PC-3 (cell line): ENCODE measurements around the gene PLEKHS1. TPM values are rescaled to one million over a fixed set of nuclear protein-coding genes. Genes with fewer than 3 reads are reported as not detected.

ENCODE experiments used
- ATAC-seq: fragments of 200-7000 bp; cut with Tn5 transposase; 2 replicates; pipeline ENCODE4 v1.9.1; 2020; ENCODE audit warnings: mild to moderate bottlenecking, moderate library complexity
- BruUV-seq: library from RNA; stranded (reverse); fragments of 400-500 nt; replicated peaks from 2 replicates; lab custom pipeline; 2021; lab: Mats Ljungman, UMichigan
- CTCF ChIA-PET: fragments of 300-600 bp; sonication (Branson Sonifier 250); formaldehyde crosslinking; loops from one replicate; lab custom pipeline; 2022; ENCODE audit warnings: antibody characterized with exemption; lab: Charles Lee
- POLR2A ChIA-PET: fragments of 300-600 bp; sonication (Branson Sonifier 250); formaldehyde crosslinking; loops from one replicate; lab custom pipeline; 2022; ENCODE audit warnings: antibody characterized with exemption; ENCODE audit not compliant: unreplicated experiment; lab: Charles Lee
- DNase-seq: peaks from one replicate; pipeline ENCODE4 v3.0.0-alpha.2; 2015
- H2AFZ ChIP-seq: fragments of 300-600 bp; sonication (generic); 2 replicates; pipeline ENCODE4 v1.6.0; 2016; ENCODE audit warnings: antibody characterized with exemption, low read length
- H3F3A ChIP-seq: fragments of 300-600 bp; sonication (generic); one replicate; pipeline ENCODE4 v1.6.0; 2017; ENCODE audit warnings: antibody characterized with exemption, low read length, control low read depth, mild to moderate bottlenecking; ENCODE audit not compliant: unreplicated experiment
- H3K27ac ChIP-seq: fragments of 300-600 bp; sonication (generic); 2 replicates; pipeline ENCODE4 v1.5.1; 2016; ENCODE audit warnings: mild to moderate bottlenecking, low read length
- H3K27me3 ChIP-seq: fragments of 300-600 bp; sonication (generic); 2 replicates; pipeline ENCODE4 v1.6.1; 2016; ENCODE audit warnings: low read length, mixed read lengths
- H3K36me3 ChIP-seq: fragments of 300-600 bp; sonication (generic); 2 replicates; pipeline ENCODE4 v1.6.1; 2016; ENCODE audit warnings: low read depth, mixed run types, low read length, mixed read lengths
- H3K4me1 ChIP-seq: fragments of 300-600 bp; sonication (generic); 2 replicates; pipeline ENCODE4 v1.5.1; 2016; ENCODE audit warnings: low read length; ENCODE audit not compliant: insufficient read depth
- H3K4me2 ChIP-seq: fragments of 300-600 bp; sonication (generic); 2 replicates; pipeline ENCODE4 v1.6.0; 2016; ENCODE audit warnings: low read length
- H3K4me3 ChIP-seq: fragments of 300-600 bp; sonication (generic); 2 replicates; pipeline ENCODE4 v1.5.1; 2016; ENCODE audit warnings: mild to moderate bottlenecking, low read length, mixed read lengths
- H3K79me2 ChIP-seq: fragments of 300-600 bp; sonication (generic); 2 replicates; pipeline ENCODE4 v1.6.1; 2017; ENCODE audit warnings: low read length, mixed read lengths
- H3K9ac ChIP-seq: fragments of 300-600 bp; sonication (generic); 2 replicates; pipeline ENCODE4 v1.6.0; 2016; ENCODE audit warnings: mild to moderate bottlenecking, low read length
- H3K9me2 ChIP-seq: fragments of 300-600 bp; sonication (generic); replicated peaks from 2 replicates; pipeline ENCODE4 v1.6.1; 2016; ENCODE audit warnings: mixed run types, low read length, mixed read lengths
- H3K9me3 ChIP-seq: fragments of 300-600 bp; sonication (generic); 2 replicates; pipeline ENCODE4 v1.6.1; 2016; ENCODE audit warnings: low read length, mixed read lengths
- H4K20me1 ChIP-seq: fragments of 300-600 bp; sonication (generic); 2 replicates; pipeline ENCODE4 v1.6.1; 2016; ENCODE audit warnings: low read length, mixed read lengths
- EZH2 ChIP-seq: fragments of 300-600 bp; sonication (generic); IDR thresholded peaks from one replicate; pipeline ENCODE4 v1.6.1; 2017; ENCODE audit warnings: antibody characterized with exemption, mild to moderate bottlenecking, low read length; ENCODE audit not compliant: unreplicated experiment
- EZH2phosphoT487 ChIP-seq: fragments of 300-600 bp; sonication (generic); IDR thresholded peaks from 2 replicates; pipeline ENCODE4 v1.6.1; 2018; ENCODE audit warnings: mild to moderate bottlenecking, antibody characterized with exemption, low read length, borderline replicate concordance
- intact Hi-C: fragments of 100-400 bp; cut with micrococcal nuclease; formaldehyde crosslinking; loops from 2 replicates; pipeline ENCODE4 v1.9.0; 2023
- total RNA-seq: library from RNA; depleted of rRNA; stranded (reverse); fragments of >200 nt; gene quantifications from 2 replicates; pipeline ENCODE4 v1.2.3, GENCODE V29; 2014
- TF ChIP-seq, protein P1 (sequence below): fragments of 300-600 bp; sonication (generic); conservative IDR thresholded peaks from 2 replicates; pipeline ENCODE4 v1.5.1; 2017; ENCODE audit warnings: antibody characterized with exemption, low read depth, mild to moderate bottlenecking, low read length

The PLEKHS1 gene
- total RNA-seq, 1 experiment from 2014 or later = not detected

GRCh38 chr10:113735913-113736312 lies 15.6 kb upstream of the PLEKHS1 start:
- no peaks in the 10 kb centered on the region for H3K9me3 ChIP-seq
- H4K20me1 ChIP-seq = no peaks in the 10 kb centered on the region
- no peak overlapping the region for H3K4me2 ChIP-seq
- DNase-seq (no peak), ATAC-seq (no peak; the same call in 1 of the 2 replicates)
- POLR2A ChIA-PET = no interaction called here
- no peak overlapping the region for H3K9ac ChIP-seq
- no peak overlapping the region for H3K27ac ChIP-seq
- no peaks in the 10 kb centered on the region for H3K27me3 ChIP-seq
- CTCF ChIA-PET = no interaction called here
- H3K36me3 ChIP-seq = no peaks in the 10 kb centered on the region
- no TSS peak for BruUV-seq
- TF ChIP-seq EZH2 = no peak
- TF ChIP-seq, protein P1, sequence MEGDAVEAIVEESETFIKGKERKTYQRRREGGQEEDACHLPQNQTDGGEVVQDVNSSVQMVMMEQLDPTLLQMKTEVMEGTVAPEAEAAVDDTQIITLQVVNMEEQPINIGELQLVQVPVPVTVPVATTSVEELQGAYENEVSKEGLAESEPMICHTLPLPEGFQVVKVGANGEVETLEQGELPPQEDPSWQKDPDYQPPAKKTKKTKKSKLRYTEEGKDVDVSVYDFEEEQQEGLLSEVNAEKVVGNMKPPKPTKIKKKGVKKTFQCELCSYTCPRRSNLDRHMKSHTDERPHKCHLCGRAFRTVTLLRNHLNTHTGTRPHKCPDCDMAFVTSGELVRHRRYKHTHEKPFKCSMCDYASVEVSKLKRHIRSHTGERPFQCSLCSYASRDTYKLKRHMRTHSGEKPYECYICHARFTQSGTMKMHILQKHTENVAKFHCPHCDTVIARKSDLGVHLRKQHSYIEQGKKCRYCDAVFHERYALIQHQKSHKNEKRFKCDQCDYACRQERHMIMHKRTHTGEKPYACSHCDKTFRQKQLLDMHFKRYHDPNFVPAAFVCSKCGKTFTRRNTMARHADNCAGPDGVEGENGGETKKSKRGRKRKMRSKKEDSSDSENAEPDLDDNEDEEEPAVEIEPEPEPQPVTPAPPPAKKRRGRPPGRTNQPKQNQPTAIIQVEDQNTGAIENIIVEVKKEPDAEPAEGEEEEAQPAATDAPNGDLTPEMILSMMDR = no peak
- H3K4me3 ChIP-seq = no peak overlapping the region
- intact Hi-C loops = no loop called here
- no peaks in the 10 kb centered on the region for H3K4me1 ChIP-seq
- no peak overlapping the region for H2AFZ ChIP-seq
- no peaks in the 10 kb centered on the region for H3K79me2 ChIP-seq
- H3F3A ChIP-seq = no peaks in the 10 kb centered on the region
- H3K9me2 ChIP-seq = no peaks in the 10 kb centered on the region

DNA sequence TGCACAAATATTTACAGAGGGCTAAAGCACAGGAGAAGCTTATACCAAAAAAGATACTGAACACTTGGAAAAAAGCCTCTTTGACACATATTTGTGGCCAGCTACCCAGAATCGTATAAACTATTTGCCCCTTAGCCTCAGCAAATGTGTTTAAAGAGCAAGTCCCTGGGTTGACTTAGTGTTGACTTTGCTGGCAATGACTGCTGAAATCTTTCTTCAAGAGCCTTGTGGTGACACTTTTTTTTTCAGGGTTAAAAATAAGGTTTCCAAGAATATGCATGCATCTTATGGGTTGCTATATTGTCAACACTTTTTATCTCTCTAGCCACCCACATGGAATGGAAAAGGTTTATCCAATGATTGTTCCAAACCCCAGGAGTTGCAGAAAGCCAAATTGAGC lies 14.9 kb upstream of the PLEKHS1 start:
- intact Hi-C loops = no loop called here
- Histone ChIP-seq H3K4me1 (no peaks in the 10 kb centered on the region), H4K20me1 (no peaks in the 10 kb centered on the region), H3F3A (no peaks in the 10 kb centered on the region), H3K4me2 (no peak overlapping the region), H3K9me3 (no peaks in the 10 kb centered on the region), H3K36me3 (no peaks in the 10 kb centered on the region), H2AFZ (no peak overlapping the region), H3K9me2 (no peaks in the 10 kb centered on the region), H3K79me2 (no peaks in the 10 kb centered on the region), H3K4me3 (no peak overlapping the region), H3K9ac (no peak overlapping the region), H3K27me3 (no peaks in the 10 kb centered on the region), H3K27ac (no peak overlapping the region)
- TF ChIP-seq, protein P1 = no peak
- TF ChIP-seq EZH2phosphoT487 (no peak), EZH2 (no peak)
- DNase-seq = no peak
- ChIA-PET POLR2A (no interaction called here), CTCF (no interaction called here)
- ATAC-seq = no peak
- no TSS peak for BruUV-seq

DNA sequence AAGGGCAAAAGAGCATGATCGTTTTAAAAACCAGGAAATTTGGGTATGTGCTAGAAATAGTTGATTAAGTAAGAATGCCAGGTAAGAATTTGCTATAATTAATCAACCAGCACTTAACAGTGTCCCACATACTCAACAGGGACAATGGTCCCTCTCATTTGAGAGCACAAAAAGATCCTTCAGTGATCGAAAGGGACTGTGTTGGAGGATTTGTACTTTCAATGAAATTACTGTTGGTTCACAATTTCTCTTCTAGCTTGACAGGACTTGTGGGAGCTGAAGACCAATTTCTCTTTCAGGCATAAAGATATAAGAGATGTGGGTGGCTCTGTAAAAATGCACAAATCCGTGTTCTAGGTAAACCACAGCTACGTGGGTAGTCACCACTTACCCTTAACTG lies 12.5 kb upstream of the PLEKHS1 start:
- DNase-seq (no peak), ATAC-seq (no peak)
- intact Hi-C loops = no loop called here
- Histone ChIP-seq H3K27me3 (no peaks in the 10 kb centered on the region), H3K9me3 (no peaks in the 10 kb centered on the region), H2AFZ (no peak overlapping the region), H4K20me1 (no peaks in the 10 kb centered on the region), H3K79me2 (no peaks in the 10 kb centered on the region), H3K4me2 (no peak overlapping the region), H3K9ac (no peak overlapping the region), H3K27ac (no peak overlapping the region), H3K4me1 (no peaks in the 10 kb centered on the region), H3K4me3 (no peak overlapping the region), H3F3A (no peaks in the 10 kb centered on the region), H3K36me3 (no peaks in the 10 kb centered on the region), H3K9me2 (no peaks in the 10 kb centered on the region)
- BruUV-seq = no TSS peak
- POLR2A ChIA-PET = no interaction called here
- TF ChIP-seq EZH2 (no peak), EZH2phosphoT487 (no peak)
- TF ChIP-seq, protein P1 = no peak
- CTCF ChIA-PET = no interaction called here
